Nephron progenitor cell (in vitro differentiated cells): ENCODE results near the gene POTEI.
"Not testable (repeated sequence)": the region's sequence is repeated elsewhere in the genome, so short reads cannot be mapped to it uniquely, and the experiment has no call there.

ENCODE experiments used
- DNase-seq: peaks from one replicate; pipeline ENCODE4 v3.0.0; 2021
- H3K27ac Mint-ChIP-seq: 2 replicates; pipeline ENCODE4 v1.8.0; 2021; ENCODE audit warnings: mild to moderate bottlenecking, moderate library complexity, mixed read lengths
- H3K27me3 Mint-ChIP-seq: 2 replicates; pipeline ENCODE4 v1.8.0; 2021; ENCODE audit warnings: mild to moderate bottlenecking, low read depth, mixed read lengths; ENCODE audit not compliant: poor library complexity
- H3K36me3 Mint-ChIP-seq: 2 replicates; pipeline ENCODE4 v1.8.0; 2021; ENCODE audit warnings: low read depth, mixed read lengths
- H3K4me1 Mint-ChIP-seq: 2 replicates; pipeline ENCODE4 v1.8.0; 2021; ENCODE audit warnings: mixed read lengths
- H3K4me3 Mint-ChIP-seq: 2 replicates; pipeline ENCODE4 v1.8.0; 2021; ENCODE audit warnings: mild to moderate bottlenecking, moderate library complexity, mixed read lengths
- H3K9me3 Mint-ChIP-seq: 2 replicates; pipeline ENCODE4 v1.8.0; 2021; ENCODE audit warnings: mild to moderate bottlenecking, moderate library complexity, mixed read lengths

Gene POTEI

GRCh38 chr2:130522390-130522789, 13.3 kb upstream of the POTEI start:
- H3K36me3 Mint-ChIP-seq, H3K27me3 Mint-ChIP-seq, H3K27ac Mint-ChIP-seq, H3K4me1 Mint-ChIP-seq, DNase-seq, H3K9me3 Mint-ChIP-seq, H3K4me3 Mint-ChIP-seq: not testable (repeated sequence)

DNA sequence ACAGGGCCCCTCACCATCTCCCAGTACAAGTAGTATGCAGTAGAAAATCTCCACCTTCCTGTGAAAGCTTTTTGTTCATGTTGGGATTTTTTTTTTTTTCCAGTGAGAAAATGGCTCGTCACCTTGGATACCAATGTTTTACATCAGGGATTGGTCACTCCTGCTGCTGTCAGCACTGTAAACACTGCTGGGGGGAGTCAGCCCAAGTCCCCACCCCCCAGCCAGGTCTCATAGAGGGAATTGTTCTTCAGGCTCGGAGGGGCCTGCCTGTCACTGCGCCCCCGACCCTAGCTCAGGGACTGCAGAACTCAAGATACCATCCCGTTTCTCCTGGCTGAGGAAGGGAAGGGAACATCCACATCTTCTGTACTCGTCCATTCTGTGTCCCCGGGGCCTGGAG, 11.9 kb upstream of the POTEI start, which contains the start of gene CFC1B:
Gene CFC1B (plus strand): TSS at position 231 of the 400 bp plus-strand sequence. CDS start 263 bp downstream, outside the sequence.
- not testable (repeated sequence) for H3K36me3 Mint-ChIP-seq, H3K27ac Mint-ChIP-seq, H3K4me3 Mint-ChIP-seq, H3K9me3 Mint-ChIP-seq, DNase-seq, H3K4me1 Mint-ChIP-seq, H3K27me3 Mint-ChIP-seq

DNA sequence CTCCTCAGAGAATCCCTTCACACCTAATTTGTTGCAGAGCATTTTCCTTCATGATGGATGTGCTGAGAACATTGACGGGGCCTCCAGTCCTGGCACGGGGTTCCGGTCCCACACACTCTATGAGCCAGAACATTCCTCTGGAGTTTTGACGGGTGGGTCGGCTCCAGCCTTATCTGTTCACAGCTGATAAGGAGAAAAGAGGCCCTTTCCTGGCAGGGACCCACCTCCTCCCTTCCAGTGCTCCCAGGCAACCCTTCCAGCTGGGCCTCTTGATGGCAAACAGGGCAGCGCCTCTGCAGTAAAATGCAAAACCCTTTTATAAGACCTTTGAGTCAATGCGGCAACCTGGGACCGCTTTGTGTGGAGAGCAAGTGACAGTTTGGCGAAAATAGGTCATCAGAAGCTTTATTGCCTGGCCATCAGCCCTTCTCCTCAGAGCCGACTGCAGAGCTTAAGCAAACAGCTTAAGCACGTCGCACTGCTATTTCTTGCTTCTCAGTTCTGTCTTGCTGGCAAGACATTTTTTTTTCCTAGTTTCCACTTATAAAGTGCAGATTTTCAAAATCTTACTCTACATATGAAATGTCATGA, 9.5 kb upstream of the POTEI start:
- H3K4me3 Mint-ChIP-seq, H3K27ac Mint-ChIP-seq, H3K9me3 Mint-ChIP-seq, H3K4me1 Mint-ChIP-seq, DNase-seq, H3K36me3 Mint-ChIP-seq, H3K27me3 Mint-ChIP-seq: not testable (repeated sequence)

DNA sequence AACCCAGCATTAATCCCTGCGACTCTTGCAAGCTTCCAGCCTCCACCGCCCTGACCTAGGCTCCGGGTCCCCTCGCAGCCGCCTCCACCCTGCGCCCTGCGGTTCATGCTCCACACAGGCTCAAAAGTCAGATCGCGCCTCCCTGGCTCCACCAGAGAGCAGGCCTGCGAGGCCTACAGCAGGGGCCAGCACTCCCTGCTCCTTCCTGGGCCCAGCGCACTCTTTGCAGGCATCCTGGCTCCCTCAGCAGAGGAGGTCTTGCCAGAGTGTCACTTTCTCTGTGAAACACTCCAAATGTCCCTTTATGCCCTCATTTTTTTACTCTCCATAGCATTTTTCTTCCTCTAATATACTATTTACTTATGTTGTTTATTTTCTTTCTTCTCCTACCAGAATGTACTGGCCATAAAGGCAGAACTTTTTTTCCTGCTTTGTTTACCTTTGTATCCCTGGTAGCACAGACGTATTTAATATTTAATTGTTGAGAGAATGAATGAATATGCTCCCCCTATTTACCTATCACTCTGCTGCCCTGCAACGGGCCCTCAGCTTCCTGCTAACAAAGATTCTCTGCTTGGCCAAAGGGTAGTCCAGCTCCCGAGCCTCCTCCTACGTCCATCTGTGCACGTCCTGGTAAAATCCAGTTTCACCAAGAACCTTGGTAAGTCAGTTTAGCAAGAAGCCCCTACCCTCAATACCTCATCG, 2.8 kb upstream of the POTEI start:
- H3K27me3 Mint-ChIP-seq, H3K27ac Mint-ChIP-seq, H3K4me3 Mint-ChIP-seq, H3K4me1 Mint-ChIP-seq, DNase-seq, H3K36me3 Mint-ChIP-seq, H3K9me3 Mint-ChIP-seq: not testable (repeated sequence)

DNA sequence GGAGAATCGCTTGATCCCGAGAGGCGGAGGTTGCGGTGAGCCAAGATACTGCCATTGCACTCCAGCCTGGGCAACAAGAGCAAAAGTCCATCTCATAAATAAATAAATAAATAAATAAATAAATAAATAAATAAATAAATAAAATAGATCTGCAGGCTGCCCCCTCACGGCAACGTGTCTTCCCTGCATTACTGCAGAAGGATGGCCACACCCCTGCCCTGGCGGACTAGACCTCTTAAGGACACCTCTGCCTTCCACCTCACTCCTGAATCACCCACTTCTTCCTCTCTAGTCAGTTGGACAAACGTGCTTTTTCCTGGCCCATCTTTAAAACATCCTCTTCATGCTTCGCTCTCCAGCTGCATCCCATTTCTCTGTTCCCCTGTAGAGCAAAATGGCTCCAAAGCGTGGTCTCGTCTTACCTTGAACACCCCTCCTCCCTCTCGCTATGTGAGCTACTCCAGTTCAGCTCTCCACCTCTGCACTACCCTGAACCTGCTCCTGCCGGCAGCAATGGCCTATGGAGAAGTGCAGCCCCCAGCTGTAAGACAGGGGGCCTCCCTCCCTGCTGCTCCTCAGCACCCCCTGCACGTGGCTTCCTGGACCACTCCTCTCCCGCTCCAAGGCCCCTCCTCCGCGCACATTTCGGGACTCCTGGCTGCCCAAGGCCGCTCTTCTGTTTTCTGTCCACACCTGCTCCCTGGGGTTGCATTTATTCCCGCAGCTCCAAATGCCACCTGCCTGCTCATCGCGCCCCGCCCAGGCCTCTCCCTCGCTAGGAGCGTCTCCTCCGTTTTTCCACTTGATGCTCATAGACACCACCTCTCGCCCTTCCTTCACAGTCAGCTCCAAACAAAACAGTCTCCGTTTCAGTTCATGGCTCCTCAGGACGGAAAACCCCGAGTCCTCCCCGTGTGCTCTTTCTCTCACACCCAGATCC, 1.9 kb upstream of the POTEI start:
- not testable (repeated sequence) for H3K36me3 Mint-ChIP-seq, H3K27me3 Mint-ChIP-seq

GRCh38 chr2:130491073-130491472, 18.1 kb downstream of the POTEI start:
- not testable (repeated sequence) for H3K27ac Mint-ChIP-seq, H3K36me3 Mint-ChIP-seq, H3K4me3 Mint-ChIP-seq, H3K9me3 Mint-ChIP-seq, H3K27me3 Mint-ChIP-seq, DNase-seq, H3K4me1 Mint-ChIP-seq

More for the DNA sequence above, 1.9 kb upstream of the POTEI start:
- DNase-seq, H3K9me3 Mint-ChIP-seq, H3K27ac Mint-ChIP-seq, H3K4me1 Mint-ChIP-seq, H3K4me3 Mint-ChIP-seq: not testable (repeated sequence)

GRCh38 chr2:130455413-130455812, 53.7 kb downstream of the POTEI start:
- not testable (repeated sequence) for H3K27me3 Mint-ChIP-seq, H3K4me1 Mint-ChIP-seq, H3K27ac Mint-ChIP-seq, H3K36me3 Mint-ChIP-seq, DNase-seq, H3K4me3 Mint-ChIP-seq, H3K9me3 Mint-ChIP-seq

DNA sequence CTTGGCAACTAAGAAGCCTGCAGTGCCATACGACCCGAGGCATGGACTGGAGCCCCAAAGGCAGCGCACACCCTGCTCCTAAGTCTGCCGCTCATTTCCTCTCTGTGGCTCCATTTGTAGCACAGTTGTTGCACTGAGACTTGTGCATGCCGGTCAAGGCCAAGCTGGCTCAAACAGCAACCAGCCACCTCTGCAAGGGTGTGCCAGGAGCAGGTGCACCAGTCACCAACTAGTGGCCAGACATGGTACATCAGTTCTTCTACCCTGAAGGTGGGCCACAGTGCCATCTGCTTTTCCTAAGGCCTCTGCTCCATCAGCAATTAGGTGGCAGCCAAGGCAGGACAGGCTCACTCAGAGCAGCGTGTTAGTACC, 54.4 kb downstream of the POTEI start:
- not testable (repeated sequence) for H3K27ac Mint-ChIP-seq, H3K4me1 Mint-ChIP-seq, H3K27me3 Mint-ChIP-seq, H3K36me3 Mint-ChIP-seq, DNase-seq, H3K9me3 Mint-ChIP-seq, H3K4me3 Mint-ChIP-seq

DNA sequence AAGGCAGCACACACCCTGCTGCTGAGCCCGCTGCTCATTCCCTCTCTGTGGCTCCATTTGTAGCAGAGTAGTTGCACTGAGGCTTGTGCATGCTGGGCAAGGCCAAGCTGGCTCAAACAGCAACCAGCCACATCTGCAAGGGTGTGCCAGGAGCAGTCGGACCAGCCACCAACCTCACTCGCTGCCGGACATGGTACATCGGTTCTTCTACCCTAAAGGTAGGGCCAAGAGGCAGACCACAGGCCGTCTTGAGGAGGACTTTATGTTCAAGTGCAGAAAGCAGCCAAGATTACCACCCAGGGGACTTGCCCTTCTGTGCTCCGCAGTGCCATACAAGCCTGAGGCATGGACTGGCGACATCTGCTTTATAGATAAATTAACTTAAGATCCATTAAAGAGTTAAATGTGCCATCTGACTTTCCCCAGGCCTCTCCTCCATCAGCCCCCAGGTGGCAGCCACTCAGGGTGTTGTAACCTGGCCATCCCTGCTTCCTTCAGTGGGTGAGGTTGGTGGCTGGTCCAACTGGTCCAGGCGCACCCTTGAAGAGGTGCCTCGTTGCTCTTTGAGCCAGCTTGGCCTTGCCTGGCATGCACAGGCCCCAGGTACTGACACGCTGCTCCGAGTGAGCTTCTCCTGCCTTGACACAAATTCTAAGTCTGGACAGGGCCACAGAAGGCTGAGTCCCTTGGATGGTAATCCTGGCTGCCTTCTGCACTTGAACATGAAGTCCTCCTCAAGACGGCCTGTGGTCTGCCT, 55.0 kb downstream of the POTEI start:
- H3K9me3 Mint-ChIP-seq, H3K27me3 Mint-ChIP-seq, DNase-seq, H3K36me3 Mint-ChIP-seq, H3K27ac Mint-ChIP-seq, H3K4me1 Mint-ChIP-seq, H3K4me3 Mint-ChIP-seq: not testable (repeated sequence)

DNA sequence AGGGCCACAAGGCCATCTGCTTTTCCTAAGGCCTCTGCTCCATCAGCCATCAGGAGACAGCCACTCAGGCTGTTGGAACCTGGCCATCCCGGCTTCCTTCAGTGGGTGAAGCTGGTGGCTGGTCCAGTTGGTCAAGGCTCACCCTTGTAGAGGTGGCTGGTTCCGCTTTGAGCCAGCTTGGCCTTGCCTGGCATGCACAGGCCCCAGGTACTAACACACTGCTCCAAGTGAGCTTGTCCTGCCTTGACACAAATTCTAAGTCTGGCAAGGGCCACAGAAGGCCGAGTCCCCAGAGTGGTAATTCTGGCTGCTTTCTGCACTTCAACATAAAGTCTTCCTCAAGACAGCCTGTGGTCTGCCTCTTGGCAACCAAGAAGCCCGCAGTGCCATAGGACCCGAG, 56.2 kb downstream of the POTEI start:
- H3K27ac Mint-ChIP-seq, H3K4me1 Mint-ChIP-seq, H3K9me3 Mint-ChIP-seq, H3K4me3 Mint-ChIP-seq, H3K27me3 Mint-ChIP-seq, H3K36me3 Mint-ChIP-seq, DNase-seq: not testable (repeated sequence)

- not testable (repeated sequence) for H3K36me3 Mint-ChIP-seq, H3K4me3 Mint-ChIP-seq, DNase-seq, H3K27me3 Mint-ChIP-seq, H3K9me3 Mint-ChIP-seq, H3K27ac Mint-ChIP-seq, H3K4me1 Mint-ChIP-seq
Observed at GRCh38 chr2:130451823-130452222, 57.3 kb downstream of the POTEI start.

GRCh38 chr2:130451278-130451677, 57.9 kb downstream of the POTEI start:
- H3K36me3 Mint-ChIP-seq, H3K27ac Mint-ChIP-seq, H3K27me3 Mint-ChIP-seq: not testable (repeated sequence)

DNA sequence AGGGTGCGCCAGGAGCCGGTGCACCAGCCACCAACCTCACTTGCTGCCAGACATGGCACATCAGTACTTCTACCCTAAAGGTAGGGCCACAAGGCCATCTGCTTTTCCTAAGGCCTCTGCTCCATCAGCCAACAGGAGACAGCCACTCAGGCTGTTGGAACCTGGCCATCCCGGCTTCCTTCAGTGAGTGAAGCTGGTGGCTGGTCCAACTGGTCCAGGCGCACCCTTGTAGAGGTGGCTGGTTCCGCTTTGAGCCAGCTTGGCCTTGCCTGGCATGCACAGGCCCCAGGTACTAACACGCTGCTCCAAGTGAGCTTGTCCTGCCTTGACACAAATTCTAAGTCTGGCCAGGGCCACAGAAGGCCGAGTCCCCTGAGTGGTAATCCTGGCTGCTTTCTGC, 58.8 kb downstream of the POTEI start:
- H3K36me3 Mint-ChIP-seq, H3K4me3 Mint-ChIP-seq, H3K27ac Mint-ChIP-seq, H3K27me3 Mint-ChIP-seq, H3K9me3 Mint-ChIP-seq, DNase-seq, H3K4me1 Mint-ChIP-seq: not testable (repeated sequence)

More at GRCh38 chr2:130451278-130451677, 57.9 kb downstream of the POTEI start:
- H3K9me3 Mint-ChIP-seq, H3K4me3 Mint-ChIP-seq, H3K4me1 Mint-ChIP-seq, DNase-seq: not testable (repeated sequence)

DNA sequence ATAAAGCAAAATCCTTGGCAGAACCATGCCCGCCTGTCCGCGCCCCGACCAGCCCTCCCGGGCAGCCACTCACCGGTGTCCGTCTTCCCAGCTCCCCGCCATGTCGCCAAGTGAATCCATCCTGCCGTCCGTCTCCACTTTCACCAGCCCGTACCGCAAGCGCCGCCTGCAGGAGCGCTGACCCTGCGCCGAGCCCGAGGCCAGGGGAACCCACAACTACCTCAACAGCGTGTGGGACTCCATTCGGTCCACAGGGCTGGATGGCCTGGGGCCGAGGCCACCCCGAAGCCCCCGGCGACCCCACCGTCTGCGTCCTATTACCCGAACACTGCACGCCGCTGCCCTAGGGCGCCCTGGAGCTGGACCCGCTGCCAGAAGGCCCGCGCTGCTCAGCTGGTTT, 81.5 kb downstream of the POTEI start:
- not testable (repeated sequence) for H3K9me3 Mint-ChIP-seq, H3K27me3 Mint-ChIP-seq, H3K27ac Mint-ChIP-seq, H3K4me1 Mint-ChIP-seq, DNase-seq, H3K4me3 Mint-ChIP-seq, H3K36me3 Mint-ChIP-seq
